Fibroblast of lung (primary cell): ENCODE results near the gene KCNN4.

Experiments
- CTCF ChIP-seq, 2 donors: IDR thresholded peaks in 1 of 2; conservative IDR thresholded peaks in 1 of 2; 1 replicate in 1 of 2; 2 replicates in 1 of 2; pipeline ENCODE4 v1.5.1; 2011 to 2012; ENCODE audit warnings: low read length in 2 of 2, control low read depth in 1 of 2, inconsistent platforms in 1 of 2, low read depth in 1 of 2, mild to moderate bottlenecking in 1 of 2
- EZH2 ChIP-seq: IDR thresholded peaks from 2 replicates; pipeline ENCODE4 v1.5.1; 2012; ENCODE audit warnings: low read length, control low read depth, mild to moderate bottlenecking; ENCODE audit errors: missing control alignments

- TF ChIP-seq CTCF (conservative IDR thresholded peaks at IDR 0.05 in 1 of 2, IDR thresholded peaks at IDR 0.05 in 1 of 2; ENCODE audit: low read depth in 1 of 2, low read length in 2 of 2) = no peak
- TF ChIP-seq EZH2 = no peak
These were observed 26.9 kb upstream of the KCNN4 start for GRCh38 chr19:43807651-43808050.
